HL-60 (cell line): ENCODE data around the gene NUTF2.

Source experiments
- CTCF ChIP-seq: IDR thresholded peaks from one replicate; pipeline ENCODE4 v1.5.1; 2011; ENCODE audit warnings: low read length, control low read depth, inconsistent platforms; ENCODE audit not compliant: insufficient read depth
- GABPA ChIP-seq: IDR thresholded peaks from 2 replicates; pipeline ENCODE4 v1.6.1; 2012; ENCODE audit warnings: low read depth
- POLR2AphosphoS5 ChIP-seq: IDR thresholded peaks from 2 replicates; pipeline ENCODE4 v1.6.1; 2012; ENCODE audit warnings: low read depth
- REST ChIP-seq: IDR thresholded peaks from 2 replicates; pipeline ENCODE4 v1.6.1; 2012; ENCODE audit warnings: low read depth; ENCODE audit not compliant: insufficient replicate concordance
- SPI1 ChIP-seq: IDR thresholded peaks from 2 replicates; pipeline ENCODE4 v1.6.1; 2012; ENCODE audit warnings: low read depth, mild to moderate bottlenecking, borderline replicate concordance

- TF ChIP-seq POLR2AphosphoS5: peak; percentile 68; the same call in 1 of the 2 replicates
- TF ChIP-seq CTCF: no peak
- 0 out of 2 replicates have a peak, but pooled peaks have one; percentile 29 for TF ChIP-seq GABPA
- TF ChIP-seq SPI1: peak; percentile 75
- TF ChIP-seq REST: peak; percentile 77
These were observed 40.1 kb upstream of the NUTF2 start, which contains the start of the genes RANBP10 and TSNAXIP1 for GRCh38 chr16:67806428-67807147.
